CD4-positive, alpha-beta T cell (primary cell): ENCODE measurements around the gene TAS2R42. TPM values are rescaled to one million over a fixed set of nuclear protein-coding genes. Genes with fewer than 3 reads are reported as not detected.
A peak's percentile ranks its signal among the peaks of the same experiment; 100 is the strongest.

ENCODE experiments used
- ATAC-seq: fragments of 200-7000 bp; cut with Tn5 transposase; one replicate; pipeline ENCODE4 v1.10.0; 2022; ENCODE audit warnings: mild to moderate bottlenecking; ENCODE audit not compliant: poor library complexity
- CTCF ChIA-PET: fragments of 350-600 bp; sonication (Branson Sonifier 250); formaldehyde crosslinking; loops from one replicate; lab custom pipeline; 2021; ENCODE audit warnings: antibody characterized with exemption, inconsistent platforms; lab: Charles Lee
- POLR2A ChIA-PET: fragments of 350-600 bp; sonication (Branson Sonifier 250); formaldehyde crosslinking; loops from one replicate; lab custom pipeline; 2021; ENCODE audit warnings: antibody characterized with exemption, inconsistent platforms; lab: Charles Lee
- DNase-seq, 14 experiments: peaks; one replicate each; pipeline ENCODE4 v3.0.0-alpha.2; 2013 to 2020; ENCODE audit warnings: mixed read lengths in 2 of 14
- H3K27ac ChIP-seq, 2 donors: one replicate each; pipeline versions ENCODE4 v1.5.1 to v1.7.0; 2013; ENCODE audit warnings: low read length in 2 of 2, low read depth in 1 of 2, mild to moderate bottlenecking in 1 of 2
- H3K27me3 ChIP-seq, 2 experiments: 1 replicate in 1 of 2; 2 replicates in 1 of 2; pipeline versions ENCODE4 v1.6.1 to v1.7.0; 2013; ENCODE audit warnings: low read length in 2 of 2, control low read depth in 1 of 2, mild to moderate bottlenecking in 1 of 2, moderate library complexity in 1 of 2; ENCODE audit not compliant: insufficient read depth in 2 of 2, control insufficient read depth in 1 of 2
- H3K36me3 ChIP-seq: one replicate; pipeline ENCODE4 v1.6.1; 2013; ENCODE audit warnings: low read length, control low read depth; ENCODE audit not compliant: insufficient read depth
- H3K4me1 ChIP-seq: one replicate; pipeline ENCODE4 v1.6.1; 2013; ENCODE audit warnings: low read length, control low read depth; ENCODE audit not compliant: insufficient read depth
- H3K4me3 ChIP-seq: one replicate; pipeline ENCODE4 v1.5.1; 2013; ENCODE audit warnings: mild to moderate bottlenecking, low read length, moderate library complexity
- H3K9me3 ChIP-seq, 2 experiments: 1 replicate in 1 of 2; 2 replicates in 1 of 2; pipeline versions ENCODE4 v1.6.1 to v1.7.0; 2013; ENCODE audit warnings: low read length in 2 of 2, mild to moderate bottlenecking in 2 of 2, control low read depth in 1 of 2, moderate library complexity in 1 of 2; ENCODE audit not compliant: control insufficient read depth in 1 of 2, insufficient read depth in 1 of 2
- H3K27ac Mint-ChIP-seq: one replicate; pipeline ENCODE4 v1.8.0; 2020; ENCODE audit warnings: mixed read lengths
- H3K27me3 Mint-ChIP-seq: one replicate; pipeline ENCODE4 v1.8.0; 2021; ENCODE audit warnings: mixed read lengths
- H3K36me3 Mint-ChIP-seq: one replicate; pipeline ENCODE4 v1.8.0; 2021; ENCODE audit warnings: low read depth, mixed read lengths
- H3K4me1 Mint-ChIP-seq: one replicate; pipeline ENCODE4 v1.8.0; 2021; ENCODE audit warnings: low read depth, mixed read lengths
- H3K4me3 Mint-ChIP-seq: one replicate; pipeline ENCODE4 v1.8.0; 2020; ENCODE audit warnings: mild to moderate bottlenecking, mixed read lengths
- H3K9me3 Mint-ChIP-seq: one replicate; pipeline ENCODE4 v1.8.0; 2020; ENCODE audit warnings: mixed read lengths
- CTCF ChIP-seq: fragments of 200-600 bp; IDR thresholded peaks from one replicate; pipeline ENCODE4 v1.8.0; 2022; ENCODE audit warnings: antibody characterized with exemption, mild to moderate bottlenecking
- intact Hi-C, 2 experiments: fragments of 100-400 bp; cut with DNase I in 1 of 2; cut with micrococcal nuclease in 1 of 2; formaldehyde crosslinking; loops; one replicate each; pipeline versions ENCODE4 v1.15.1 to v1.9.0; 2023 to 2025; cut with DNase I, micrococcal nuclease
- total RNA-seq, 174 experiments: library from RNA in 2 of 174; stranded (reverse) in 2 of 174; gene quantifications; one replicate each; pipeline ENCODE4 v1.2.3 and lab custom pipeline; 2021 to 2026

TAS2R42 gene
- total RNA-seq, 2 experiments from 2014 or later, result not detected

- CTCF ChIA-PET, result interaction anchor here (1.1 kb wide), 1 partner anchor 936 kb away, joined by 3 read pairs; no protein-coding TSS in a partner anchor
Measured at GRCh38 chr12:11171145-11171968, 15.4 kb downstream of the TAS2R42 start, which contains the start of gene SMIM10L1. Gene SMIM10L1 (plus strand): TSS chr12:11171194. CDS start chr12:11171357, 163 bp downstream.

DNA sequence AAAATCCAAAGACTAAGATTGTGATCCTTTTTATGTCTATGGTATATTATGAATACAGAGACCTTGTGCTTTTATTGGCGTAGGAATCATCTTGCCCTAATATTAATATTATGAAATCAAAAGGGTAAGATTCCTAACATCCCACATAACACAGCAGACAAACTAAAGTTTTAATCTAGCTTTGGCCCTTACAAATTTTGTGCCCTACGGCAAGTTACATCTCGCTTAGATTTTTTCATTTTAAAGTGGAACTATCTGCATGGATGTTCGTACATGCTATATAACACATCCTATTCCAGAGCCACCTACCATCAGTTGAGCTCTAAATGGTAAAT is 16.0 kb downstream of the TAS2R42 start:
- H3K27me3 ChIP-seq, result no peaks in the 10 kb centered on the region
- H3K9me3 Mint-ChIP-seq, result no peaks in the 10 kb centered on the region
- H3K4me3 Mint-ChIP-seq, result peak overlapping the region; percentile 99
- no peak for TF ChIP-seq CTCF
- ATAC-seq (no peak), DNase-seq (no peak)
- intact Hi-C loops, result loop anchor here (5.0 to 10.0 kb wide), 4 partner anchors 213 to 1834 kb away; partner anchors contain the start of genes GABARAPL1 (in 1 of the 2) and HEBP1 (in 1 of the 2)
- H3K9me3 ChIP-seq, result no peaks in the 10 kb centered on the region
- H3K27me3 Mint-ChIP-seq, result no peaks in the 10 kb centered on the region
- H3K27ac Mint-ChIP-seq, result peak overlapping the region; percentile 96
- ChIA-PET POLR2A (interaction anchor here (0.6 to 2.9 kb wide), 25 partner anchors 8 to 1638 kb away, joined by 3 to 43 read pairs (median 4); partner anchors contain the start of genes BORCS5, CLEC2B, GABARAPL1 and MAGOHB), CTCF (interaction anchor here (1.1 kb wide), 1 partner anchor 935 kb away, joined by 3 read pairs; no protein-coding TSS in a partner anchor)
- H3K36me3 ChIP-seq, result peaks cover 7% of the 10 kb centered on the region
- H3K4me1 ChIP-seq, result peaks cover 17% of the 10 kb centered on the region
- H3K4me1 Mint-ChIP-seq, result peaks cover 75% of the 10 kb centered on the region
- H3K4me3 ChIP-seq, result peak overlapping the region; percentile 71
- peaks cover 82% of the 10 kb centered on the region for H3K36me3 Mint-ChIP-seq
- peak overlapping the region in 1 of 2 donors; percentile 82 for H3K27ac ChIP-seq

More at GRCh38 chr12:11171145-11171968, 15.4 kb downstream of the TAS2R42 start, which contains the start of gene SMIM10L1:
- DNase-seq (peak; percentile 78 to 96 (median 84)), ATAC-seq (peak; percentile 91)
- Mint-ChIP-seq H3K27me3 (no peaks in the 10 kb centered on the region), H3K36me3 (peaks cover 82% of the 10 kb centered on the region), H3K9me3 (no peaks in the 10 kb centered on the region), H3K27ac (peak within 1 kb of the TSS; percentile 96), H3K4me3 (peak within 1 kb of the TSS; percentile 99), H3K4me1 (peaks cover 75% of the 10 kb centered on the region)
- Histone ChIP-seq H3K27me3 (no peaks in the 10 kb centered on the region), H3K36me3 (peaks cover 3% of the 10 kb centered on the region), H3K27ac (peak within 1 kb of the TSS; percentile 79 to 82), H3K9me3 (no peaks in the 10 kb centered on the region), H3K4me3 (peak within 1 kb of the TSS; percentile 71), H3K4me1 (peaks cover 17% of the 10 kb centered on the region)
- intact Hi-C loops, result loop anchor here (5.0 to 10.0 kb wide), 4 partner anchors 214 to 1833 kb away; partner anchors contain the start of genes GABARAPL1 (in 1 of the 2) and HEBP1 (in 1 of the 2)
- TF ChIP-seq CTCF, result peak; percentile 12
- POLR2A ChIA-PET, result interaction anchor here (0.6 to 2.9 kb wide), 28 partner anchors 8 to 1637 kb away, joined by 3 to 43 read pairs (median 4); partner anchors contain the start of genes BORCS5, CLEC2B, GABARAPL1 and MAGOHB

DNA sequence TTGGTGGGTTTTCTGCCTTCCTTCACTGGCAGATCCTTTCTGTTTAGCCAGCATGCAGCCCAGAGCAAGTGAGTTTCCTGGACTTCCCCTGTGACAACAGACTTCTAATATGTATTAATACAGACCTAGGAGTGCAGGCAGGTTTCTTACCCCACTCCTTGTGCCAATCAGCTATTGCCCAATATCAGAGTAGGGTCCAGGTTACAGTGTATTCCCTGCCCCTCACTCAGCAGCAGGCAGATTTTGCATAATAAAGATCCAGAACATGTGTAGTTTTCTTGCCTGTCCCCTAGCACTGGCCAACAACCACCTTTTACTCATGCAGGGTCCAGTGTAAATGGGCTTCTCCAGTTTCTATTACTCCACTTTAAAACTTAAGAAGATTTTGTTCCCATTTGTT is 20.4 kb downstream of the TAS2R42 start:
- Histone ChIP-seq H3K27ac (no peak overlapping the region), H3K9me3 (no peaks in the 10 kb centered on the region), H3K4me1 (peaks cover 13% of the 10 kb centered on the region), H3K4me3 (no peak overlapping the region), H3K27me3 (no peaks in the 10 kb centered on the region), H3K36me3 (peaks cover 10% of the 10 kb centered on the region)
- DNase-seq (no peak), ATAC-seq (no peak)
- H3K27ac Mint-ChIP-seq, result no peak overlapping the region
- TF ChIP-seq CTCF, result no peak
- peaks cover 89% of the 10 kb centered on the region for H3K36me3 Mint-ChIP-seq
- no peaks in the 10 kb centered on the region for H3K9me3 Mint-ChIP-seq
- H3K4me1 Mint-ChIP-seq, result peaks cover 89% of the 10 kb centered on the region
- ChIA-PET POLR2A (no interaction called here), CTCF (no interaction called here)
- H3K27me3 Mint-ChIP-seq, result no peaks in the 10 kb centered on the region
- intact Hi-C loops, result loop anchor here in 1 of 2 experiments (10.0 kb wide), 1 partner anchor 379 kb away; no protein-coding TSS in a partner anchor
- H3K4me3 Mint-ChIP-seq, result no peak overlapping the region
